T-helper 17 cell (primary cell): ENCODE data around the gene ZNF823. TPM values are rescaled to one million over a fixed set of nuclear protein-coding genes. Genes with fewer than 3 reads are reported as not detected.
A peak's percentile ranks its signal among the peaks of the same experiment; 100 is the strongest.

Experiments
- ATAC-seq: fragments of 150-1000 bp; cut with Tn5 transposase; 2 replicates; pipeline ENCODE4 v1.10.0; 2021; ENCODE audit warnings: mild to moderate bottlenecking, moderate library complexity
- DNase-seq, 3 donors: peaks; one replicate each; pipeline versions ENCODE4 v3.0.0 to v3.0.0-alpha.2; 2020 to 2021
- H3K9me3 ChIP-seq: one replicate; pipeline ENCODE4 v1.7.0; 2013; ENCODE audit warnings: low read length, mild to moderate bottlenecking; ENCODE audit not compliant: control insufficient read depth, poor library complexity, severe bottlenecking
- H3K27ac Mint-ChIP-seq: one replicate; pipeline ENCODE4 v1.8.0; 2022; ENCODE audit warnings: mild to moderate bottlenecking, moderate library complexity, mixed read lengths
- H3K27me3 Mint-ChIP-seq: one replicate; pipeline ENCODE4 v1.8.0; 2022; ENCODE audit warnings: mixed read lengths
- H3K36me3 Mint-ChIP-seq: one replicate; pipeline ENCODE4 v1.8.0; 2022; ENCODE audit warnings: low read depth, mixed read lengths
- H3K4me1 Mint-ChIP-seq: one replicate; pipeline ENCODE4 v1.8.0; 2022; ENCODE audit warnings: mild to moderate bottlenecking, mixed read lengths
- H3K4me3 Mint-ChIP-seq: one replicate; pipeline ENCODE4 v1.8.0; 2022; ENCODE audit warnings: mild to moderate bottlenecking, moderate library complexity, mixed read lengths
- total RNA-seq, 4 donors: library from RNA in 2 of 4; stranded (reverse) in 2 of 4; gene quantifications; one replicate each; pipeline ENCODE4 v1.2.3 and lab custom pipeline; 2022 to 2026

The ZNF823 gene
- total RNA-seq, 2 donors from 2014 or later = 1.7 to 2.4 TPM

DNA sequence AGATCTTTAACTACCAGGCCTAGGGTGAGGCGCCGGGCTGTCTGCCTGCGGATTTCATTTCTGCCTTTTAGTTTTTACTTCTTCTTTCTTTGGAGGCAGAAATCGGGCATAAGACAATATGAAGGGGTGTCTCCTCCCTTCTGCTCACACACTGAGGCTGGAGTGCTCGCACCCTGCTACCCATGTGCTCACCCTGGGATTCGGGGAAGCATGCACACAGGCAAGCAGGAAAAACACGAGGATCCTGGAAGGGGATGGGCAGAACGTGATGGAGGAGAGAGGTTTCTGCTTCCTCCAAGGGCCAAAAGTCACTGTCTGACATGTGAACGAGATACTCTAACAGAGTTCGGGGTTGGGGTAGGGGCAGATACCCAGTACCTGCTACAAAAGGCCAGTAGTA, 28.4 kb downstream of the ZNF823 start:
- Mint-ChIP-seq H3K27me3 (no peaks in the 10 kb centered on the region), H3K4me1 (no peaks in the 10 kb centered on the region), H3K36me3 (no peaks in the 10 kb centered on the region), H3K27ac (no peak overlapping the region), H3K4me3 (no peak overlapping the region)
- no peak for DNase-seq
- ATAC-seq = no peak
- H3K9me3 ChIP-seq = no peaks in the 10 kb centered on the region

DNA sequence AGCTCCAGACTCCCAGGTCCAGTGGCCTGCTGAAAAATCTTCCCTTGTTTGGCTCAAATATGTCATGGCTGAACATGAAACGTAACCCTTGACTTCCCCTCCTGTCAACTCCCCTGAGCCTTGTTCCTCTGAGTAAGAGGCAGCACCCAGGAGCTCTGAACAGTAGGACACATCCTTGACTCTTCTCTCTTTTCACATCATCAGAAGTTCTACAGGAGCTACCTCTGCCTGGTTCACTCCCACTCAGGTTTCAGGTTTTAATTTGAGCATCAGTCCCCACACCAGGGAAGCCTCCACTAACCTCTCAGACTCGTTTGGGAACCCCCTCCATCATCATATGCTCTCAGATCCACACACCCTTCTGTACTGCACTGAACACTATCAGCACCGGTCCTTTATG, 30.3 kb downstream of the ZNF823 start:
- no peak for ATAC-seq
- no peak for DNase-seq
- Mint-ChIP-seq H3K4me1 (no peaks in the 10 kb centered on the region), H3K4me3 (no peak overlapping the region), H3K27ac (no peak overlapping the region), H3K36me3 (no peaks in the 10 kb centered on the region), H3K27me3 (no peaks in the 10 kb centered on the region)
- no peaks in the 10 kb centered on the region for H3K9me3 ChIP-seq

DNA sequence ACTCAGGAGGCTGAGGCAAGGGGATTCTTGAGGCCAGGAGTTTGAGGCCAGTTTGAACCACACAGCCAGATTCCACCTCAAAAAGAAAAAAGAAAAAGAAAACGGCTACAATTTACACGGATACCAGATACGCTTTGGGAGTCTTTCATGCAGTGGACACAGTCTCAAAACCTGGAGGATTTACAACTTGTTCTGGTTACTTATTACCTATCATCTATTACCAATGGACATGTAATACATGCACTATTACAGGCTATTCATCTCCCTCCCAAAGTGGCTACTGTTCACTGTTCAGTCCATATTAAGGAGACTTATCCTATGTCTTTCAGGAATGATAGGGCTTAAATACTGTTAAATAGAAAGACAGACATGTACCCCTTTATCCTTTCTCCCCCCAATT, 33.3 kb downstream of the ZNF823 start:
- H3K27ac Mint-ChIP-seq = no peak overlapping the region

DNA sequence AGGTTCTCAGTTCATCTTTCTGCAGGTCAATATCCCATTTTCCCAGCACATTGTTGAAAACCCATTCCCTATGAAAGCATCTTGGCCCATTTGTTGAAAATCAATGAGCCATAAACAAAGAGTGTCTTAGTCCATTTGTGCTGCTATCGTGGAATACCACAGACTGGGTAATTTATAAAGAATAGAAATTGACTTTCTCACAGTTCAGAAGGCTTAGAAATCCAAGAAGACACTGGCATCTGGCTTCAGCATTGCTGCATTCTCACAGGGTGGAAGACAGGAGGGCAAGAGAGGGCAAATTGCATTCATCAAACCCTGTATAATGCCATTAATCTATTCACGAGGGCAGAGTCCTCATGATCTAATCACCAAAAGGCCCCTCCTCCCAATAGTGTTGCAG, 34.1 kb downstream of the ZNF823 start:
- Mint-ChIP-seq H3K36me3 (no peaks in the 10 kb centered on the region), H3K27ac (no peak overlapping the region), H3K4me1 (peaks cover 5% of the 10 kb centered on the region), H3K4me3 (no peak overlapping the region), H3K27me3 (peaks cover 6% of the 10 kb centered on the region)
- ATAC-seq (no peak), DNase-seq (no peak)
- H3K9me3 ChIP-seq = no peaks in the 10 kb centered on the region

More for the DNA sequence above, 33.3 kb downstream of the ZNF823 start:
- no peak overlapping the region for H3K4me3 Mint-ChIP-seq
- no peak for ATAC-seq
- H3K4me1 Mint-ChIP-seq = no peaks in the 10 kb centered on the region
- H3K36me3 Mint-ChIP-seq = no peaks in the 10 kb centered on the region
- no peaks in the 10 kb centered on the region for H3K9me3 ChIP-seq
- DNase-seq = no peak
- H3K27me3 Mint-ChIP-seq = no peaks in the 10 kb centered on the region

DNA sequence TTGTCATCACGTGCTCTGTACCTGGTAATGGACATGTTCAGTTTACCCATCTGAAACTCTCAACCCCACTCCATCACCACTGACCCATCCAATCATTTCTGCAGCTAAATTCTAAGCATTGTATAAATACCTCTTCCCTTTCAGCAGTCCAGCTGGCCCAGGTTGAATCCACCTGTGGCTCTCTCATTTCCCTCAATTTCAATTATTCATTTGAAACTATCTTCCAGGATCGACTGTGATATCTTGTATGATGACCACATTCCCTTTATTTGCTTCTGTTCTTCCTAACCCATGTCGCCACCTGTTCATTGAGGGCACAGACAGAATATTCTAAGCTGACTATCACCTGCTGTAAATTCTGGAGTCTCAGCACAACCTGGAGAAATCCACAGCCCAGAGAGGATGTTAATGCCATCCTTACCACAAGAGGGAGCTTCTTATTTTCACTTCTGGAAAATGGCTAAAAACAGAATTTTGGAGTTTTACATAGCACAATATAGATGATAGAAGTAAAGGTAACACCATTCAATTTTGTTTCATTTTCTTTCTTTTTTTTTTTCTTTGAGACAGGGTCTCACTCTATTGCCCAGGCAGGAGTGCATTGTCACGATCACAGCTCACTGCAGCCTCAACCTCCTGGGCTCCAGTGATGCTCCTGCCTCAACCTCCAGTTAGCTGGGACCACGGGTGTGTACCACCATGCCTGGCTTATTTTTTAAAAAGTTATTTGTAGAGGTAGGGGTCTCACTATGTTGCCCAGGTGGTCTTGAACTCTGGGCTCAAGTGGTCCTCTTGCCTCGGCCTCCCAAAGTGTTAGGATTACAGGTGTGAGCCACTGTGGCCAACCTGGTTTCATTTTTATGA, 38.6 kb downstream of the ZNF823 start:
- no peak for ATAC-seq
- H3K27me3 Mint-ChIP-seq = peaks cover 6% of the 10 kb centered on the region
- no peak overlapping the region for H3K27ac Mint-ChIP-seq
- H3K4me1 Mint-ChIP-seq = peaks cover 5% of the 10 kb centered on the region
- no peaks in the 10 kb centered on the region for H3K36me3 Mint-ChIP-seq
- H3K9me3 ChIP-seq = no peaks in the 10 kb centered on the region
- DNase-seq = no peak
- no peak overlapping the region for H3K4me3 Mint-ChIP-seq

DNA sequence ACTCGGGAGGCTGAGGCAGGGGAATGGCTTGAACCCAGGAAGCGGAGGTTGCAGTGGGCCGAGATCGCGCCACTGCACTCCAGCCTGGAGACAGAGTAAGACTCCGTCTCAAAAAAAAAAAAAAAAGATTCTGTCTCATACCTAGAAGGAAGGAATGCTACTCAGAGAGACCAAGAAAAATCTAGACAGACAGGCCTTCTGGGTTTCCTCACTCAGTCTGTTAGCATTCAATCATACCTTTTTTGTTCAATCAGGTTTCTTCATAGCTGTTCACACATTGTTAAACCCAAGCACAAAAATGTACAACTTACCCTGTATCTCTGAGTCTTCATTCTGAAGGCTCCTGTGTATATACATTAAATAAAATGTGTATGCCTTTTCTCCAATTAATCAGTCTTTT, 40.5 kb downstream of the ZNF823 start:
- ATAC-seq (no peak), DNase-seq (no peak)
- H3K4me1 Mint-ChIP-seq = peaks cover 11% of the 10 kb centered on the region
- no peak overlapping the region for H3K27ac Mint-ChIP-seq
- H3K9me3 ChIP-seq = no peaks in the 10 kb centered on the region
- peaks cover 23% of the 10 kb centered on the region for H3K27me3 Mint-ChIP-seq
- H3K4me3 Mint-ChIP-seq = no peak overlapping the region
- H3K36me3 Mint-ChIP-seq = no peaks in the 10 kb centered on the region

DNA sequence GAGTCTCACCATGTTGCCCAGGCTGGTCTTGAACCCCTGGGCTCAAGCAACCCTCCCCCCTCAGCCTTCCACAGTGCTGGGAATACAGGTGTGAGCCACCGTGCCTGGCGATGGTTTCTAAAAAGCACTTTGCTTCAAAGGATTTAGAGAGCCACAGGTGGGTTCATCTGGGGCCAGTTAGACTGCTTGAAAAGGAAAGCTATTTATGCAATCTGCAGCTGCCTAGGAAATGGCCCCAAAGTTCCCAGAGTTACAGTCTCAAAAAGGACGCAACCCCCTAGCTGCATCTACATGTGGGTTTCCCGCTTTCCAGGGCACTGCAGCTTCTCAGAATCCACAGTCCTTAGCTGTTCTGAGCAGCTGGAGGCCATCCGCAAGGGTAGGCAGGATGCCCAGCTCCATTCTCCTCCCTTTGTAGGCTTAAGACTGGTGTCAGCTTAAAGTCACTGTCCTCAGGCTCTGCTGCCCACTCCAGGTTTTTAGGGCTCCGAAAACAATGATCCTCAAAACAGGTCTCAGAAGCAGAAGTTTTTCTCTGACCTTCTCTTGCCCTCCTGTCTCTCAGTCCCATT, 41.4 kb downstream of the ZNF823 start:
- Mint-ChIP-seq H3K4me1 (peaks cover 11% of the 10 kb centered on the region), H3K27me3 (peaks cover 31% of the 10 kb centered on the region), H3K36me3 (no peaks in the 10 kb centered on the region), H3K4me3 (no peak overlapping the region), H3K27ac (no peak overlapping the region)
- ATAC-seq = no peak
- DNase-seq = no peak
- no peaks in the 10 kb centered on the region for H3K9me3 ChIP-seq

DNA sequence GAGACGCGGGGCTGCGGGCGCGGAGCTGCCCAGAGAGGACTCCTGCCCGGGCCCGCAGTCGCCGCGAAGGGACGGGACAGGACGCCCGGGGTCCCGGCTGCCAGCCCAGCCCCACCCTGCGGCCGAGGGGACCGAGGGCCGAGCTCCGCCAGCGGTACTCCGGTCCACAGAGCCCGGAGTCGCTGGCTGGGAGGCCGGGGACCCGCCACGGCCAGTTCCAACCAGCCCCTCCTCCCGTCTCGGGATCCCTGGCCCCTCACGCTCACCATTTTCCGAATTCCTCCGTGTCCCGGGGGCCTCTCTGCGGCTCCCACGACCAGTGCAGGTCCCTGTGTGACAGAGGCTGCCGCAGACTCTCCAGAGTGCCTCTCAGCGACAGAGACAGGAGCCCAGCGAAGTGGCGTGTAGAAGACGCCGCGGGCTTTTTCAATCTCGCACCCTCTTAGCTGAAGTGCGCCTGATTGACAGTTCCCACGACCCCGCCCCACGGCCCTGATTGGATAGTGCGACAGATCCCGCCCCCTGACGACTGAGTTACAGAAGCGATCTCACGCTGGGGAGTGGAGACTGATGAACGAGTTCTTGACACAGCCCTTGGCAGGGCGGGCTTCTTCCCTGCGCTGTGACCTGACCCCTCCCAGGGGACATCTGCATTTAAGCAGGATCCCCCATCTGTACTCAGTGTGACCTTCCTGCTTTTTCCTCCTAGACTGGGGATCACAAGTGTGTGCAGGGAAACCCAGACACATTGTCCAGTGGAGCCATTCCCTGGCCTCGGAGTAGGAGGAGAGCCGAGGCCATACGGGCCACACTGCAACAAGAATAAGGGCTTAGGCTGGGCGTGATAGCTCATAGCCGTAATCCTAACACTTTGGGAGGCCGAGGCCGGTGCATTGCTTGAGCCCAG, 44.0 kb downstream of the ZNF823 start:
- H3K9me3 ChIP-seq = no peaks in the 10 kb centered on the region
- Mint-ChIP-seq H3K36me3 (no peaks in the 10 kb centered on the region), H3K4me1 (peaks cover 7% of the 10 kb centered on the region), H3K27ac (peak overlapping the region; percentile 65), H3K4me3 (peak overlapping the region; percentile 95), H3K27me3 (peaks cover 40% of the 10 kb centered on the region)
- ATAC-seq = peak; percentile 97
- DNase-seq = peak; percentile 35 to 65 (median 45)

DNA sequence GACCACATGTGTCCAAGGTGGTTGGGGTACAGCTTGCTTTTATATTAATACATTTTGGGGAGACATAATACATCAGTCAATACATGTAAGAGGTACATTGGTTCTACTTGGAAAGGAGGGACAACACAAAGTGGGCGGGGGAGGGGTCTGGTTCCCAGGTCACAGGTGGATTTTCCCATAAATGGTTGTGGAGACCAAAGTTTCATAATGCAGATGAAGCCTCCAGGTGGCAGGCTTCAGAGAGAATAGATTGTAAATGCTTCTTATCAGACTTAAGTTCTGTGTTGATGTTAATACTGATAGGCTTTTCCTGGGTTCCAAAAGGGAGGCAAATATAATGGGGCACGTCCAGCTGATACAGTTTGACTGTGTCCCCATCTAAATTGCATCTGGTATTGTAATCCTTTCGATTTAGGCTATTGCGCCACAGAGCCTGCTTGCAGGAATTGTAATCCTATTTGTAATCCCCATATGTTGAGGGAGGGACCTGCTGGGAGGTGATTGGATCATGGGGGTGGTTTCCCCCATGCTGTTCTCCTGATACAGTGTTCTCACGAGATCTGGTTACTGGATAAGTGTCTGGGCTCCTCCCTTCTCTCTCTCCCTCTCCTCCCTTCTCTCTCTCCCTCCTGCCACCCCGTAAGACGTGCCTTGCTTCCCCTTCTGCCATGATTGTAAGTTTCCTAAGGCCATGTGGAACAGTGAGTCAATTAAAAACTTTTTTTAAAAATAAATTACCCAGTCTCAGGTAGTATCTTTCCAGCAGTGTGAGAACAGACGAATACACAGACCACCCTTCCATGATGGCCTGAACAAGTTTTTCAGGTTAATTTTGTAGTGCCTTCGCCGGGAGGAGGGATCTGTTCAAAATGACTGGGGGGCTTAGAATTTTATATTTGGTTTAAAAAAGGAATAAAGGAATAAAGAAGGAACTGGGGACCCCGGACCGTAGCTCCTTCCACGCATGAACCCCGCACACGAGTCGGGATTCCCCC, 44.9 kb downstream of the ZNF823 start:
- ATAC-seq (no peak), DNase-seq (no peak)
- Mint-ChIP-seq H3K27me3 (peaks cover 39% of the 10 kb centered on the region), H3K36me3 (no peaks in the 10 kb centered on the region), H3K4me3 (peak overlapping the region; percentile 95), H3K4me1 (peaks cover 6% of the 10 kb centered on the region), H3K27ac (no peak overlapping the region)
- H3K9me3 ChIP-seq = no peaks in the 10 kb centered on the region

DNA sequence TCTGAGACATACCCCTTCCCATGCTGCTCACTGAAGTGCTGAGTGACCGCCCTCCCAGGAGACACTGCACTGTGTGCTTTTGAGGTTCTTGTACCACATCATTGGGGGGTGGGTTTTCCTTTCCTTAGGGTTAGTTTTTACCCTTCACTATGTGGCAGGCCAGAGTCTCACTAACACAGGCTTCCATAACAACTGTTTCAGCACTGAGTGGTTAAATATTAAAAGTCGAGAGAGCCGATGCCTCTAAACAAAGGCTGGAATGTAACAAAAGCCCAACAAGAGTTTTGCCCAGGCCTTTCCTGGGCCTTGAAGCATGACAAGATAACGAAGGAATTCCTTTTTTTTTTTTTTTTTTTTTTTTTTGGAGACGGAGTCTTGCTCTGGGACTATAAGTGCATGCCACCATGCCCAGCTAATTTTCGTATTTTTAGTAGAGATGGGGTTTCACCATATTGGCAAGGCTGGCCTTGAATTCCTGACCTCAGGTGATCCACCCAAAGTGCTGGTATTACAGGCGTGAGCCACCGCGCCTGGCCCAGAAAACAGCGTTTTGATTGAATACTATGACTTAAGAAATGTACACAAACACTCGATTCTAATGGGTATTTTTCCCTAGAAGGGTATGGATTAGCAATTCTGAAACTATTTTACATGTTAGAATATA, 46.5 kb downstream of the ZNF823 start:
- ATAC-seq = no peak
- Mint-ChIP-seq H3K27ac (no peak overlapping the region), H3K4me3 (no peak overlapping the region), H3K27me3 (peaks cover 39% of the 10 kb centered on the region), H3K36me3 (no peaks in the 10 kb centered on the region), H3K4me1 (peaks cover 6% of the 10 kb centered on the region)
- no peak for DNase-seq
- no peaks in the 10 kb centered on the region for H3K9me3 ChIP-seq

DNA sequence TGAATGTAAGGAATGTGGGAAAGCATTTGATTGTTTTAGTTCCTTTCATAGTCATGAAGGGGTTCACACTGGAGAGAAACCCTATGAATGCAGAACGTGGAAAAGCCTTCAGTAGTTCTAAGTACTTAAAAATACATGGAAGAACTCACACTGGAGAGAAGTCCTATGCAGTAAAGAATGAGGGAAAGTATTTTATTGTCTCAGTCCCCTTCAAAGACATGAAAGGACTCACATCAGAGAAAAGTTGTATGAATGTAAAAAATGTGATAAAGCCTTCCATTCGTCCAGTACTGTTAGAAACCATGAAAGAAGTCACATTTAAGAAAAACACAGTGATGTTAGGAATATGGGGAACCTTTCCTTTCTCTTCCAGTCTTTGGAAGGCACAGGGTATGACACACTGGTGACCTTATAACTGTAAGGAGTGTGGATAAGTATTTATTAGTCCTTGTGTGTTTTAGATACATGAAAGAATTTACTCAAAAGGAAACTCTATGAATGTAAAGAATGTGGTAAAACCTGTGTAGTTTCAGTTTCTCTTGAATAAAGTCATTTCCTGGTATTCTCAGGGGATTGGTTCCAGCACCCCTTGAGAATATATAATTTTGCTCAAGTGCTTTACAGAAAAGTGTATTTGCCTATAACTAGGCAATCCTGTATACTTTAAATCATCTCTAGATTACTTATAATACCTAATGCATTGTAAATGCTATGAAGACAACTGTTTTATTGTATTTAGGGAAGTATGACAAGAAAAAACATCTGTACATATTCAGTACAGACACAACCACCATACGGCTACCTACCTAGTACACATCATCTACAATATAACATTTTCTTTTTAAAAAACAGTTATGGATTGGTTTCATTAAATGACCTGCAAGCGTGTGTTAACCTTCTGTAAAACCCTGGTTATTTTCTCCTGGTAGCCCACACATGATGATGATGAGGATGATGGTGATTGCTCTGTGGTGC, 52.8 kb downstream of the ZNF823 start:
- H3K27ac Mint-ChIP-seq = no peak overlapping the region
- no peaks in the 10 kb centered on the region for H3K36me3 Mint-ChIP-seq
- peaks cover 7% of the 10 kb centered on the region for H3K9me3 ChIP-seq
- ATAC-seq (no peak), DNase-seq (no peak)
- peaks cover 2% of the 10 kb centered on the region for H3K27me3 Mint-ChIP-seq
- H3K4me3 Mint-ChIP-seq = no peak overlapping the region
- no peaks in the 10 kb centered on the region for H3K4me1 Mint-ChIP-seq
